Measurements from ENCODE around the gene SERPINA4. TPM values are rescaled to one million over a fixed set of nuclear protein-coding genes. Genes with fewer than 3 reads are reported as not detected.

The SERPINA4 gene
- polyA plus RNA-seq, 1 of the 3 experiments (the other 2 are of a cell fraction): not detected

GRCh38 chr14:94617988-94618822, 57.0 kb downstream of the SERPINA4 start:
- Histone ChIP-seq H4K20me1 (ENCODE audit: insufficient read depth) (no peaks in the 10 kb centered on the region), H3K4me2 (no peak overlapping the region), H3K36me3 (replicated peaks in 1 of 2; ENCODE audit: control insufficient read depth in 1 of 2, insufficient read depth in 2 of 2, low read length in 1 of 2) (no peaks in the 10 kb centered on the region), H3F3A (replicated peaks; ENCODE audit: insufficient read depth) (no peaks in the 10 kb centered on the region), H3K27me3 (ENCODE audit: insufficient read depth) (no peaks in the 10 kb centered on the region), H3K79me2 (ENCODE audit: insufficient read depth) (no peaks in the 10 kb centered on the region), H3K9me2 (no peaks in the 10 kb centered on the region), H3K4me3 (ENCODE audit: low read depth in 2 of 2, low read length in 1 of 2) (no peak overlapping the region), H3K9me3 (peaks cover 8% of the 10 kb centered on the region; the same call in 1 of the 2 replicates), H3K4me1 (ENCODE audit: control insufficient read depth in 1 of 2, insufficient read depth in 2 of 2, low read depth in 1 of 2, low read length in 1 of 2) (no peaks in the 10 kb centered on the region), H3K9ac (no peak overlapping the region), H3K27ac (ENCODE audit: low read depth in 2 of 2, low read length in 1 of 2) (no peak overlapping the region), H2AFZ (ENCODE audit: low read depth) (no peak overlapping the region)
- TF ChIP-seq TAF1 (IDR thresholded peaks at IDR 0.05; ENCODE audit: borderline replicate concordance, low read depth, low read length): no peak
- TF ChIP-seq PBX3 (IDR thresholded peaks at IDR 0.05): no peak
- TF ChIP-seq NRF1 (IDR thresholded peaks at IDR 0.05; ENCODE audit: low read depth, low read length): no peak
- no peak for TF ChIP-seq CHD2 (IDR thresholded peaks at IDR 0.05; ENCODE audit: low read length, partially characterized antibody)
- no peak for TF ChIP-seq EZH2phosphoT487 (IDR thresholded peaks at IDR 0.05; ENCODE audit: borderline replicate concordance, low read depth)
- no peak for TF ChIP-seq FOXM1 (IDR thresholded peaks at IDR 0.05; ENCODE audit: low read depth)
- TF ChIP-seq MEF2A (IDR thresholded peaks at IDR 0.05; ENCODE audit: borderline replicate concordance, low read depth): no peak
- no peak for TF ChIP-seq RCOR1 (IDR thresholded peaks at IDR 0.05; ENCODE audit: low read length)
- no peak for TF ChIP-seq FOXJ3 (CRISPR knock-in tag; IDR thresholded peaks at IDR 0.05)
- no peak for TF ChIP-seq EP300 (IDR thresholded peaks at IDR 0.05; ENCODE audit: borderline replicate concordance in 1 of 2, low read depth in 1 of 2, low read length in 1 of 2)
- no peak for TF ChIP-seq ELF1 (IDR thresholded peaks at IDR 0.05)
- TF ChIP-seq MAX (IDR thresholded peaks at IDR 0.05; ENCODE audit: low read depth): no peak
- TF ChIP-seq IRF3 (IDR thresholded peaks at IDR 0.05; ENCODE audit: low read depth, low read length): no peak
- TF ChIP-seq MXI1 (IDR thresholded peaks at IDR 0.05; ENCODE audit: low read depth, low read length): no peak
- TF ChIP-seq SMC3 (IDR thresholded peaks at IDR 0.05; ENCODE audit: low read depth, low read length): no peak
- no peak for TF ChIP-seq TEAD4 (IDR thresholded peaks at IDR 0.05; ENCODE audit: borderline replicate concordance, insufficient read depth)
- no peak for TF ChIP-seq RXRA (IDR thresholded peaks at IDR 0.05; ENCODE audit: borderline replicate concordance, low read depth)
- no peak for TF ChIP-seq CTCF (IDR thresholded peaks at IDR 0.05)
- 51% methylated on average over 3 of the region's 3 CpGs for WGBS (ENCODE audit: low lambda C conversion rate)
- ChIA-PET CTCF (no interaction called here), POLR2A (no interaction called here)
- no peak for DNase-seq

All from SK-N-SH (cell line).